SU-DHL-6 (cell line): ENCODE measurements around the gene ELL2.

Source experiments
- CTCF ChIP-seq: fragments of 200-600 bp; sonication (generic); IDR thresholded peaks from one replicate; pipeline ENCODE4 v1.5.1; 2017; ENCODE audit warnings: antibody characterized with exemption, mild to moderate bottlenecking, low read length, moderate library complexity; ENCODE audit not compliant: insufficient read depth, poor library complexity, severe bottlenecking
- EZH2phosphoT487 ChIP-seq: fragments of 200-600 bp; sonication (generic), shearing (Covaris generic); conservative IDR thresholded peaks from 2 replicates; pipeline ENCODE4 v1.6.1; 2018; ENCODE audit warnings: mild to moderate bottlenecking, antibody characterized with exemption, low read length, moderate library complexity, mixed read lengths

DNA sequence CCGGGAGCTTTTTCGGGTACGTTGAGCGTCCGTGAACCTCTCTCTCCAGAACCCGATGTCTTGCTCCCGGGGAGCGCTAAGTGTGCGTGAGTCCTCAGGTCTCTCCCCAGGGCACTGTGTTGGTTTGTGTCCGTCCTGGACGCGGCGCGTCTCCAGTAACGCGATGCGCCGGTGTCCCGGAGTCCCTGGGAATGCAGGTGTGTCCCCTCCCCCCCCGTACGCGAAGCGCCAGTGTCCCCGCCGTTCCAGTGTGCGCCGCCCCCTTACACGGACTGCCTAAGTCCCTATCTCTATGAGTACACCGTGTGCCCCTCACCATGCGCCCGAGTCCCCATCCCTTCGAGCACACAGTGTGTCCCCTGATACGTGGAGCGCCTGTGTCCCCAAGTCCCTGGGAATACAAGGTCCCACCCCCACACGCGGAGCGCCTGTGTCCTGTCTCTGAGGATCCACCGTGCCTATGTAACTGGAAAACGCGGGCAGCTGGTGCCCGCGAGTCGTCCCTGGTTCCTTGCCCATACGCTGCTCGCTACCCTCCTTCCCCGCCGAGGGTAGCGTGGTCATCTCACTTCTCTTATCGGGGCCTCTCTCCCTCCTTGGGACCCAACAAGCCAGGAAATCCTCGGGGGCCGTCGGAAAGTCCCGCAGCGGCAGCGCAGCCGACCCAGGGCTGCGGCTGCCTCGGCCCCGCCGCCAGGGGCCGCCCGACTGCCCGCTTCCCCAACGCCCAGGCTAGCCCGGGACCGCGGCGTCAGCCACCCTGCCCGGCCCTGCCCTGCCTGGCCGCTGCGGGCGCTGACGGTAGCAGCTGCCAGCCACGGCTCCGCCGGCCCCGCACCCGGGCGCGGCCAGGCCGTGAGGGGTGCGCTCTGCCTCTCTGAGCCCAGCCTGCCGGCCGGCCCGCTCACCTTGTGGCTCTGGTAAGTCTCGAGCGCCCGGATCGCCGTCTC lies 709 bp downstream of the ELL2 start:
- TF ChIP-seq CTCF (peak; percentile 70), EZH2phosphoT487 (no peak)
